DOHH2 (cell line): ENCODE results near the gene PPFIBP2.

Experiments used
- CTCF ChIP-seq: fragments of 200-600 bp; sonication (generic); IDR thresholded peaks from one replicate; pipeline ENCODE4 v1.5.1; 2014; ENCODE audit warnings: antibody characterized with exemption, mild to moderate bottlenecking, low read depth, low read length; ENCODE audit not compliant: poor library complexity, severe bottlenecking
- EZH2phosphoT487 ChIP-seq: fragments of 200-600 bp; sonication (generic); IDR thresholded peaks from 2 replicates; pipeline ENCODE4 v1.6.1; 2017; ENCODE audit warnings: borderline replicate concordance, mild to moderate bottlenecking, antibody characterized with exemption, low read length, moderate library complexity, mixed read lengths

GRCh38 chr11:7484645-7485044 lies 29.2 kb upstream of the PPFIBP2 start:
- TF ChIP-seq CTCF (no peak), EZH2phosphoT487 (no peak)
